HUES6 (cell line): ENCODE data around the gene ARHGAP15.

Experiments
- H3K27ac ChIP-seq: 2 replicates; pipeline ENCODE4 v1.7.0; 2013; ENCODE audit warnings: low read depth, mild to moderate bottlenecking, low read length, inconsistent platforms
- H3K27me3 ChIP-seq: 2 replicates; pipeline ENCODE4 v1.6.1; 2013; ENCODE audit warnings: low read length; ENCODE audit not compliant: control insufficient read depth, insufficient read depth
- H3K36me3 ChIP-seq: 2 replicates; pipeline ENCODE4 v1.6.1; 2013; ENCODE audit warnings: low read length; ENCODE audit not compliant: control insufficient read depth, insufficient read depth
- H3K4me1 ChIP-seq: 2 replicates; pipeline ENCODE4 v1.6.1; 2013; ENCODE audit warnings: low read length; ENCODE audit not compliant: control insufficient read depth, insufficient read depth
- H3K4me3 ChIP-seq: 2 replicates; pipeline ENCODE4 v1.5.1; 2013; ENCODE audit warnings: low read depth, low read length
- H3K9ac ChIP-seq: one replicate; pipeline ENCODE4 v1.6.1; 2013; ENCODE audit warnings: mild to moderate bottlenecking, low read length
- H3K9me3 ChIP-seq: 2 replicates; pipeline ENCODE4 v1.6.1; 2013; ENCODE audit warnings: low read depth, low read length; ENCODE audit not compliant: control insufficient read depth, insufficient read depth

Gene ARHGAP15

GRCh38 chr2:143719406-143719805, 590.2 kb downstream of the ARHGAP15 start:
- no peak overlapping the region for H3K4me3 ChIP-seq
- no peak overlapping the region for H3K27ac ChIP-seq
- no peak overlapping the region for H3K9ac ChIP-seq
- no peaks in the 10 kb centered on the region for H3K36me3 ChIP-seq
- H3K9me3 ChIP-seq, result no peaks in the 10 kb centered on the region
- H3K4me1 ChIP-seq, result no peaks in the 10 kb centered on the region
- H3K27me3 ChIP-seq, result no peaks in the 10 kb centered on the region

GRCh38 chr2:143720095-143720664, 591.0 kb downstream of the ARHGAP15 start:
- Histone ChIP-seq H3K27ac (no peak overlapping the region), H3K4me1 (no peaks in the 10 kb centered on the region), H3K27me3 (no peaks in the 10 kb centered on the region), H3K9me3 (no peaks in the 10 kb centered on the region), H3K4me3 (no peak overlapping the region), H3K36me3 (no peaks in the 10 kb centered on the region), H3K9ac (no peak overlapping the region)

- Histone ChIP-seq H3K27ac (no peak overlapping the region), H3K9me3 (no peaks in the 10 kb centered on the region), H3K36me3 (no peaks in the 10 kb centered on the region), H3K27me3 (no peaks in the 10 kb centered on the region), H3K9ac (no peak overlapping the region), H3K4me3 (no peak overlapping the region), H3K4me1 (0 out of 2 replicates have a peak, but pooled peaks cover 3% of the 10 kb centered on the region)
These were observed 596.2 kb downstream of the ARHGAP15 start for GRCh38 chr2:143725400-143725799.

GRCh38 chr2:143726151-143726845, 597.1 kb downstream of the ARHGAP15 start:
- no peaks in the 10 kb centered on the region for H3K36me3 ChIP-seq
- no peaks in the 10 kb centered on the region for H3K27me3 ChIP-seq
- H3K4me3 ChIP-seq, result no peak overlapping the region
- H3K4me1 ChIP-seq, result 0 out of 2 replicates have a peak, but pooled peaks cover 3% of the 10 kb centered on the region
- no peak overlapping the region for H3K9ac ChIP-seq
- H3K27ac ChIP-seq, result no peak overlapping the region
- no peaks in the 10 kb centered on the region for H3K9me3 ChIP-seq

- no peak overlapping the region for H3K27ac ChIP-seq
- H3K9ac ChIP-seq, result no peak overlapping the region
- H3K4me1 ChIP-seq, result 0 out of 2 replicates have a peak, but pooled peaks cover 3% of the 10 kb centered on the region
- no peak overlapping the region for H3K4me3 ChIP-seq
- H3K36me3 ChIP-seq, result no peaks in the 10 kb centered on the region
- H3K27me3 ChIP-seq, result no peaks in the 10 kb centered on the region
- H3K9me3 ChIP-seq, result no peaks in the 10 kb centered on the region
These were observed 599.3 kb downstream of the ARHGAP15 start for GRCh38 chr2:143728498-143728897.

- H3K27me3 ChIP-seq, result no peaks in the 10 kb centered on the region
- H3K27ac ChIP-seq, result no peak overlapping the region
- no peak overlapping the region for H3K4me3 ChIP-seq
- H3K9ac ChIP-seq, result no peak overlapping the region
- H3K4me1 ChIP-seq, result 0 out of 2 replicates have a peak, but pooled peaks cover 3% of the 10 kb centered on the region
- no peaks in the 10 kb centered on the region for H3K9me3 ChIP-seq
- no peaks in the 10 kb centered on the region for H3K36me3 ChIP-seq
These were observed 600.1 kb downstream of the ARHGAP15 start for GRCh38 chr2:143729296-143729814.

GRCh38 chr2:143730155-143730952, 601.1 kb downstream of the ARHGAP15 start:
- H3K27me3 ChIP-seq, result no peaks in the 10 kb centered on the region
- H3K9ac ChIP-seq, result no peak overlapping the region
- H3K27ac ChIP-seq, result no peak overlapping the region
- no peaks in the 10 kb centered on the region for H3K9me3 ChIP-seq
- H3K4me3 ChIP-seq, result no peak overlapping the region
- no peaks in the 10 kb centered on the region for H3K36me3 ChIP-seq
- 0 out of 2 replicates have a peak, but pooled peaks cover 3% of the 10 kb centered on the region for H3K4me1 ChIP-seq

GRCh38 chr2:143730953-143731260, 601.7 kb downstream of the ARHGAP15 start:
- H3K9me3 ChIP-seq, result no peaks in the 10 kb centered on the region
- H3K27ac ChIP-seq, result no peak overlapping the region
- no peak overlapping the region for H3K4me3 ChIP-seq
- H3K36me3 ChIP-seq, result no peaks in the 10 kb centered on the region
- no peaks in the 10 kb centered on the region for H3K27me3 ChIP-seq
- H3K4me1 ChIP-seq, result 0 out of 2 replicates have a peak, but pooled peaks cover 3% of the 10 kb centered on the region
- H3K9ac ChIP-seq, result no peak overlapping the region

- H3K9me3 ChIP-seq, result no peaks in the 10 kb centered on the region
- H3K36me3 ChIP-seq, result no peaks in the 10 kb centered on the region
- H3K4me3 ChIP-seq, result no peak overlapping the region
- no peaks in the 10 kb centered on the region for H3K27me3 ChIP-seq
- no peak overlapping the region for H3K27ac ChIP-seq
- no peak overlapping the region for H3K9ac ChIP-seq
- H3K4me1 ChIP-seq, result 0 out of 2 replicates have a peak, but pooled peaks cover 3% of the 10 kb centered on the region
These were observed 602.9 kb downstream of the ARHGAP15 start for GRCh38 chr2:143732076-143732475.

- Histone ChIP-seq H3K9ac (no peak overlapping the region), H3K36me3 (no peaks in the 10 kb centered on the region), H3K4me1 (0 out of 2 replicates have a peak, but pooled peaks cover 3% of the 10 kb centered on the region), H3K27ac (no peak overlapping the region), H3K4me3 (no peak overlapping the region), H3K27me3 (no peaks in the 10 kb centered on the region), H3K9me3 (no peaks in the 10 kb centered on the region)
These were observed 603.7 kb downstream of the ARHGAP15 start for GRCh38 chr2:143732871-143733270.

- Histone ChIP-seq H3K9ac (no peak overlapping the region), H3K27me3 (no peaks in the 10 kb centered on the region), H3K9me3 (no peaks in the 10 kb centered on the region), H3K27ac (no peak overlapping the region), H3K4me3 (no peak overlapping the region), H3K36me3 (no peaks in the 10 kb centered on the region), H3K4me1 (no peaks in the 10 kb centered on the region)
These were observed 605.3 kb downstream of the ARHGAP15 start for GRCh38 chr2:143734507-143734906.
